ENCODE data around the gene PDSS2.

DNA sequence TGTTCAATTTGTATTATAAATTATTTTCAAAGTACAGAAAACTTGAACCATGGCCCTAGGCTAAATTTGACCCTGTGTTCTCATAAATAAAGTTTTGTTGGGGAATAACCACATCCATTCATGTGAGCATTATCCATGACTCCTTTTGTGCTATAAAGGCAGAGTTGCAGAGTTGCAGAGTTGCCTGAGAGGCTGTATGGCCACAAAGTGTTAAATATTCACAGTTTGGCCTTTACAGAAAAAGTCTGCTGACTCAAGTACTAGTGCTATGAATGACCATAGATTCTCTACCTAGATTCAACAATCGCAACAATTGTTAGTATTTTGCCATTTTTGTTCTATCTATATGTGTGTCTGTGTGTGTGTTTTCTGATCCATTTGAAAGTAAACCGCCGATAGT is 297.8 kb downstream of the PDSS2 start:
- TF ChIP-seq CTCF (IDR thresholded peaks at IDR 0.05; ENCODE audit: borderline replicate concordance, extremely low read depth, low read length, poor library complexity, severe bottlenecking) = no peak
- TF ChIP-seq EZH2 (IDR thresholded peaks at IDR 0.05; ENCODE audit: borderline replicate concordance, low read depth, low read length, severe bottlenecking) = no peak
